Daoy (cell line): ENCODE data around the gene ZMYM2. TPM values are rescaled to one million over a fixed set of nuclear protein-coding genes. Genes with fewer than 3 reads are reported as not detected.

Experiments used
- DNase-seq: peaks from one replicate; pipeline ENCODE4 v3.0.0-alpha.2; 2015; ENCODE audit warnings: low read depth
- total RNA-seq: library from RNA; depleted of rRNA; stranded (reverse); fragments of >200 nt; shearing (Covaris generic); gene quantifications from 2 replicates; pipeline ENCODE4 v1.2.3, GENCODE V29; 2014; rRNA removed

ZMYM2 gene
- total RNA-seq, 1 experiment from 2014 or later = 18.9 TPM

- DNase-seq = no peak
Observed at GRCh38 chr13:20132052-20132634, 173.6 kb downstream of the ZMYM2 start.

- no peak for DNase-seq
Observed at GRCh38 chr13:20134732-20135131, 176.2 kb downstream of the ZMYM2 start.

DNA sequence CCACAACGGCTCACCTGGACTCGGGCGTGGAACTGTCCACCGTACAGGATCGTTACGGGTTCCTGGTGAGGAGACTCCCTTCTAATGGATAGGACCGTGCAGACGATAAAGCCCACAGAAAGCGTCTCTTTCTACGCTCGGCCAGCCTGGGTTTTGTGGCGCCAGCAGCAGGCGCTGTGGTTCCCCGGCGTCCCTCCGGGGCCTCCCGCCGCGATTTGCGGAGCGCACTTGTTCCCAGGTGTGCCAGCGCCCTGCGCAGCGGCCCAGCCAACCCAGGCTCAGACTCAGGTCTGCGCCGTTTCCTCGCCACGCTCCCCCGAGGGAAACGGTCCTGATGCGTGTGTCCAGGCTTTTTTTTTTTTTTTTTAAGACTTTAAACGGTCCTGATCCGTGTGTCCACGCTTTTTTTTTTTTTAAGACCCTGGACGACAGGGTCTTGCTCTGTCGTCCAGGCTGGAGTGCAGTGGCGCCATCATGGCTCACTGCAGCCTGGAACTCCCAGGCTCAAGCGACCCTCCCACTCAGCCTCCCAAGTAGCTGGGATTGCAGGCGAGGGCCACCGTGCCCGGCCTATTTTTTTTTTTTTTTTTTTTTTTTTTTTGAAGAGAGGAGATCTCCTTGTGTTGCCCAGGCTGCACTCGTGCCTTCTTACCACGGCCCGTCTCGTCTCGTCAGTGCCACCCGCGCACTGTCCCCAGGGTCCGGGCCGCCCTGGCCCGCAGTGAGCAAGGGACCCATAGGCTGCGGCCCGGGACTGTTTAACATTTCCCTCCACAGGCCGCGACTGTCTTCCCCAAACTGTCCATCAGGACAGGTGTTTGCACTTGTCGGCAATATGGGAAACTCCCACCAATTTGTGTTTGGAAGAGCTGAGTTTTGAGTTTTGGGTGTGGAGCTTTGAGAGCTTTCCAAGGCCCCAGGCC, 178.5 kb downstream of the ZMYM2 start:
- peak; percentile 24 for DNase-seq

GRCh38 chr13:20137875-20138274, 179.3 kb downstream of the ZMYM2 start:
- no peak for DNase-seq

- DNase-seq = no peak
Observed at GRCh38 chr13:20140487-20140886, 182.0 kb downstream of the ZMYM2 start.

Other genes with a start within 250 kb of the ZMYM2 start
- gene PSPC1, start 175.8 kb upstream of the ZMYM2 start, total RNA-seq = 83.7 and 87.7 TPM in 2 replicates
- gene ZMYM5, start 95.1 kb upstream of the ZMYM2 start, total RNA-seq = 4.4 and 9.4 TPM in 2 replicates
- 0.89 and 1.4 TPM in 2 replicates for gene GJA3, start 202.3 kb downstream of the ZMYM2 start, total RNA-seq
- 0.77 and 5.3 TPM in 2 replicates for gene GJB2, start 234.2 kb downstream of the ZMYM2 start, total RNA-seq